Fibroblast of lung (primary cell): ENCODE data around the gene ZNF385D.

Experiments
- CTCF ChIP-seq, 2 donors: IDR thresholded peaks in 1 of 2; conservative IDR thresholded peaks in 1 of 2; 1 replicate in 1 of 2; 2 replicates in 1 of 2; pipeline ENCODE4 v1.5.1; 2011 to 2012; ENCODE audit warnings: low read length in 2 of 2, control low read depth in 1 of 2, inconsistent platforms in 1 of 2, low read depth in 1 of 2, mild to moderate bottlenecking in 1 of 2
- EZH2 ChIP-seq: IDR thresholded peaks from 2 replicates; pipeline ENCODE4 v1.5.1; 2012; ENCODE audit warnings: low read length, control low read depth, mild to moderate bottlenecking; ENCODE audit errors: missing control alignments

GRCh38 chr3:21718161-21718765 is 32.7 kb downstream of the ZNF385D start:
- TF ChIP-seq CTCF (conservative IDR thresholded peaks at IDR 0.05 in 1 of 2, IDR thresholded peaks at IDR 0.05 in 1 of 2; ENCODE audit: low read depth in 1 of 2, low read length in 2 of 2): no peak
- no peak for TF ChIP-seq EZH2
